ENCODE measurements around the gene MEIOSIN. TPM values are rescaled to one million over a fixed set of nuclear protein-coding genes. Genes with fewer than 3 reads are reported as not detected.

The MEIOSIN gene
- total RNA-seq, 4 donors from 2014 or later, result not detected

DNA sequence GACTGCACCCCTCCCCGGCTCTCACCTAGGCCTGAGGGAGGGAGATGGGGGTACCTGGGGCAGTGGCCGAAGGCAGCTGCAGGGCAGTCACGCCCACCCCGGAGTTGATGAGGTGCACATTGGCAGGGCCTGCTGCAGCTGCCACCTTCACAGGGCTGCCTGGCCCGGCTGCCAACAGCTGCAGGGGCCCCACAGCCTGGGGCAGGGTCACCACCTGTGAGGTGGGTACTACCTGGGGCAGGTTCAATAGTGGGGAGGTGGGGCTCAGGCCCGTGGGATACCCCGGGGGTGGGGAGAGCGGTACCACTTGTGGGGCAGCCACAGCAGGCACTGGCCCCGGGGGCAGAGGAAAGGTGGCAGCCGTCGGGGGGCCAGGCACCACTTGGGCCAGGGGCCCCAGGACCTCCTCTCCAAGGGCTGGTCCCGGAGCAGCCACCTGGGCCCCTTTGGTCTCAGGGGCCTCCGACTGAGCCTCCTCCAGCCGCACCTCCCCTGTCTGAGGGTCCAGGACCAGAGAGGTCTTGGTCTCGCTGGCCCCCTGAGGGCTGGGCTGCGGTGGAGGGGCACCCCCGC is 33.1 kb downstream of the MEIOSIN start:
- no peaks in the 10 kb centered on the region for H3K9me3 ChIP-seq
- peak overlapping the region; percentile 50 to 89 (median 84) for H3K4me3 ChIP-seq
- no peaks in the 10 kb centered on the region for H3K27me3 ChIP-seq
- TF ChIP-seq, protein P1, sequence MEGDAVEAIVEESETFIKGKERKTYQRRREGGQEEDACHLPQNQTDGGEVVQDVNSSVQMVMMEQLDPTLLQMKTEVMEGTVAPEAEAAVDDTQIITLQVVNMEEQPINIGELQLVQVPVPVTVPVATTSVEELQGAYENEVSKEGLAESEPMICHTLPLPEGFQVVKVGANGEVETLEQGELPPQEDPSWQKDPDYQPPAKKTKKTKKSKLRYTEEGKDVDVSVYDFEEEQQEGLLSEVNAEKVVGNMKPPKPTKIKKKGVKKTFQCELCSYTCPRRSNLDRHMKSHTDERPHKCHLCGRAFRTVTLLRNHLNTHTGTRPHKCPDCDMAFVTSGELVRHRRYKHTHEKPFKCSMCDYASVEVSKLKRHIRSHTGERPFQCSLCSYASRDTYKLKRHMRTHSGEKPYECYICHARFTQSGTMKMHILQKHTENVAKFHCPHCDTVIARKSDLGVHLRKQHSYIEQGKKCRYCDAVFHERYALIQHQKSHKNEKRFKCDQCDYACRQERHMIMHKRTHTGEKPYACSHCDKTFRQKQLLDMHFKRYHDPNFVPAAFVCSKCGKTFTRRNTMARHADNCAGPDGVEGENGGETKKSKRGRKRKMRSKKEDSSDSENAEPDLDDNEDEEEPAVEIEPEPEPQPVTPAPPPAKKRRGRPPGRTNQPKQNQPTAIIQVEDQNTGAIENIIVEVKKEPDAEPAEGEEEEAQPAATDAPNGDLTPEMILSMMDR (IDR thresholded peaks at IDR 0.05), result no peak
- TF ChIP-seq POLR2A (IDR thresholded peaks at IDR 0.05), result no peak
- H3K27ac ChIP-seq, result peak overlapping the region; percentile 79 to 99 (median 91)
- no peak for DNase-seq
- peaks cover 0 to 43% (median 11%) of the 10 kb centered on the region in 4 donors for H3K4me1 ChIP-seq
- no peaks in the 10 kb centered on the region for H3K36me3 ChIP-seq

GRCh38 chr19:45766869-45767346 is 33.7 kb downstream of the MEIOSIN start:
- no peak for DNase-seq
- Histone ChIP-seq H3K4me3 (peak overlapping the region; percentile 50 to 89 (median 84)), H3K27me3 (no peaks in the 10 kb centered on the region), H3K4me1 (peaks cover 0 to 48% (median 13%) of the 10 kb centered on the region in 4 donors), H3K27ac (peak overlapping the region; percentile 79 to 99 (median 91)), H3K9me3 (no peaks in the 10 kb centered on the region), H3K36me3 (no peaks in the 10 kb centered on the region)
- TF ChIP-seq, protein P1 (IDR thresholded peaks at IDR 0.05), result no peak
- no peak for TF ChIP-seq POLR2A (IDR thresholded peaks at IDR 0.05)

DNA sequence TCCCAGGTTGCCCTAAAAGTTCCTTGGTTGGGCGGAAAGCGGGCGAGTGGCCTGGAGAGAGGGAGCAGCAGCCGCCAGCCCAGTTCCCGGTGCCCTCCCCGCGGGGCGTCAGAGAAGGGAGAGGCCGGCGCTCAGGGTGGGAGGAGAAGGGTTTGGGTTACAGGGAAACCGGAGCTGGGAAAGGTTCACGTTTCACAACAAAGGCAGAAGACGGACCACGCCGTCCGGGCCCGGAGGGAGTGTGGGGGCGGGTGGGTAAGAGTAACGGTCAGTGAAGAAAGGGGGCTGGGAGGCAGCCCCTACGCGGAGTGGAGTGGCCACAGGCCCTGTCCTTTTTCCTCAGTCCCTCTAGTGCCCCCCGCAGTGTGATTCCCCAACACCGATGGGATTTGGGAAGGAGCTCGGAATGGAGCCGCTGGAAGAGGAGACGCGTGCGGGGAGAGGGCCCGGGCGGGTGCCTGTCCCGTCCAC is 34.2 kb downstream of the MEIOSIN start:
- Histone ChIP-seq H3K9me3 (no peaks in the 10 kb centered on the region), H3K27me3 (no peaks in the 10 kb centered on the region), H3K27ac (peak overlapping the region; percentile 79 to 99 (median 91)), H3K4me1 (peaks cover 0 to 54% (median 13%) of the 10 kb centered on the region in 4 donors), H3K4me3 (peak overlapping the region; percentile 50 to 89 (median 84)), H3K36me3 (no peaks in the 10 kb centered on the region)
- peak in 2 of 3 donors; percentile 68 to 72 for DNase-seq
- peak in 1 of 2 donors; percentile 32 for TF ChIP-seq POLR2A (IDR thresholded peaks at IDR 0.05)
- TF ChIP-seq, protein P1 (IDR thresholded peaks at IDR 0.05), result no peak

- peak; percentile 29 to 73 (median 72) for DNase-seq
- Histone ChIP-seq H3K9me3 (no peaks in the 10 kb centered on the region), H3K27me3 (no peaks in the 10 kb centered on the region), H3K4me3 (peak overlapping the region; percentile 50 to 89 (median 84)), H3K27ac (peak overlapping the region; percentile 79 to 99 (median 91)), H3K4me1 (peaks cover 0 to 60% (median 13%) of the 10 kb centered on the region in 4 donors), H3K36me3 (no peaks in the 10 kb centered on the region)
- no peak for TF ChIP-seq POLR2A (IDR thresholded peaks at IDR 0.05)
- TF ChIP-seq, protein P1 (IDR thresholded peaks at IDR 0.05), result no peak
Observed at GRCh38 chr19:45767881-45768654, 34.8 kb downstream of the MEIOSIN start.

DNA sequence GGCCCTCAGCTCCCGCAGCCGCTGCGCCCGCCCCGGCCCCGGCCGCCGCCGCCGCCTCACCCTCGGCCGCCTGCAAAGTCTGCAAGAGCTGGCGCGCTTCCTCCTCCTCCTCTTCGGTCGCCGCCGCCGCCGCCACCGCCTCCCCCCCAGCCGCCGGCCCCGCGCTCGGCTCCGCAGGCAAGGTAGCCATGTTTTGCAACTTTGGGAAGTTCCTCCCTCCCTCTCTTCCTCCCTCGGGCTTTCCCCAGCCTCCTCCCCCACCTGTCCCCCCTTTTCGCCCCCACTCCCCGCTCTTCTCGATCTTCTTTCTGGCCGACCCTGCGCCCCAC is 35.4 kb downstream of the MEIOSIN start:
- no peaks in the 10 kb centered on the region for H3K27me3 ChIP-seq
- H3K4me1 ChIP-seq, result peaks cover 0 to 59% (median 13%) of the 10 kb centered on the region in 4 donors
- H3K36me3 ChIP-seq, result no peaks in the 10 kb centered on the region
- peak in 1 of 3 donors; percentile 26 for DNase-seq
- TF ChIP-seq, protein P1 (IDR thresholded peaks at IDR 0.05), result no peak
- no peak for TF ChIP-seq POLR2A (IDR thresholded peaks at IDR 0.05)
- H3K27ac ChIP-seq, result peak overlapping the region; percentile 79 to 99 (median 91)
- peak overlapping the region; percentile 50 to 89 (median 84) for H3K4me3 ChIP-seq
- H3K9me3 ChIP-seq, result no peaks in the 10 kb centered on the region

All from Peyer's patch (tissue), 4 donors.